ENCODE results near the gene WWC2. TPM values are rescaled to one million over a fixed set of nuclear protein-coding genes. Genes with fewer than 3 reads are reported as not detected.

The WWC2 gene
- total RNA-seq, 1 experiment from 2014 or later: 82.8 TPM

DNA sequence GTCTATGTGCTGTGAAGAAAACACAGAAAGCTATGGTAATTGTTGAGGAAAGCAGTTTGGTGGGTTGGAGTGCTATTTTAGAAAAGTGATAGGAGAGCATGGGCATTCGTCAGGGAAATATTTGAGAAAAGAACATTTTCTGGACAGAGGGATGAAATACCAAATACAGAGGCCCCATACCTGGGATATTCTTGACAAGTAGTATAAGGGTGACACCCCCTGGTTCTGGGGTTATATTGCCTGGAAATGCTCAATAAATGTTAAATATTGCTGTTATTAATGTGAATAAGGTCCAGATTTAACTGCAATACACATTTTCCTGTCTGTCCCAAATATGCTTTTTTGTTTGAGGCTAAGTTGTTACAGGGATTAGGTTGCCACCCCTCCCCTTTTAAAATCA, 42.9 kb downstream of the WWC2 start:
- Histone ChIP-seq H3K4me3 (ENCODE audit: low read depth, low read length, poor library complexity, severe bottlenecking) (no peak overlapping the region), H3K27ac (ENCODE audit: low read depth, low read length, poor library complexity, severe bottlenecking) (peak overlapping the region; percentile 45), H3K36me3 (ENCODE audit: insufficient read depth, low read length, poor library complexity, severe bottlenecking) (no peaks in the 10 kb centered on the region), H3K9me3 (ENCODE audit: low read depth, low read length, poor library complexity, severe bottlenecking) (no peaks in the 10 kb centered on the region), H3K27me3 (replicated peaks; ENCODE audit: insufficient read depth, low read depth, low read length, poor library complexity) (no peaks in the 10 kb centered on the region), H3K4me1 (ENCODE audit: insufficient read depth, low read length, poor library complexity, severe bottlenecking) (peaks cover 67% of the 10 kb centered on the region)
- BruUV-seq (replicated peaks): no TSS peak
- TF ChIP-seq EZH2 (IDR thresholded peaks at IDR 0.05; ENCODE audit: borderline replicate concordance, low read depth, low read length, poor library complexity, severe bottlenecking): no peak
- TF ChIP-seq, protein P1, sequence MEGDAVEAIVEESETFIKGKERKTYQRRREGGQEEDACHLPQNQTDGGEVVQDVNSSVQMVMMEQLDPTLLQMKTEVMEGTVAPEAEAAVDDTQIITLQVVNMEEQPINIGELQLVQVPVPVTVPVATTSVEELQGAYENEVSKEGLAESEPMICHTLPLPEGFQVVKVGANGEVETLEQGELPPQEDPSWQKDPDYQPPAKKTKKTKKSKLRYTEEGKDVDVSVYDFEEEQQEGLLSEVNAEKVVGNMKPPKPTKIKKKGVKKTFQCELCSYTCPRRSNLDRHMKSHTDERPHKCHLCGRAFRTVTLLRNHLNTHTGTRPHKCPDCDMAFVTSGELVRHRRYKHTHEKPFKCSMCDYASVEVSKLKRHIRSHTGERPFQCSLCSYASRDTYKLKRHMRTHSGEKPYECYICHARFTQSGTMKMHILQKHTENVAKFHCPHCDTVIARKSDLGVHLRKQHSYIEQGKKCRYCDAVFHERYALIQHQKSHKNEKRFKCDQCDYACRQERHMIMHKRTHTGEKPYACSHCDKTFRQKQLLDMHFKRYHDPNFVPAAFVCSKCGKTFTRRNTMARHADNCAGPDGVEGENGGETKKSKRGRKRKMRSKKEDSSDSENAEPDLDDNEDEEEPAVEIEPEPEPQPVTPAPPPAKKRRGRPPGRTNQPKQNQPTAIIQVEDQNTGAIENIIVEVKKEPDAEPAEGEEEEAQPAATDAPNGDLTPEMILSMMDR (conservative IDR thresholded peaks at IDR 0.05; ENCODE audit: low read depth, low read length): no peak
- intact Hi-C loops (cut with micrococcal nuclease; ENCODE audit: unreplicated experiment): loop anchor here (5.0 kb wide), 1 partner anchor 45 kb away; the partner anchor contains the start of gene WWC2
- no peak for DNase-seq (ENCODE audit: low spot score)
- POLR2A ChIA-PET (ENCODE audit: low non-redundant PET): no interaction called here
- CTCF ChIA-PET: no interaction called here

DNA sequence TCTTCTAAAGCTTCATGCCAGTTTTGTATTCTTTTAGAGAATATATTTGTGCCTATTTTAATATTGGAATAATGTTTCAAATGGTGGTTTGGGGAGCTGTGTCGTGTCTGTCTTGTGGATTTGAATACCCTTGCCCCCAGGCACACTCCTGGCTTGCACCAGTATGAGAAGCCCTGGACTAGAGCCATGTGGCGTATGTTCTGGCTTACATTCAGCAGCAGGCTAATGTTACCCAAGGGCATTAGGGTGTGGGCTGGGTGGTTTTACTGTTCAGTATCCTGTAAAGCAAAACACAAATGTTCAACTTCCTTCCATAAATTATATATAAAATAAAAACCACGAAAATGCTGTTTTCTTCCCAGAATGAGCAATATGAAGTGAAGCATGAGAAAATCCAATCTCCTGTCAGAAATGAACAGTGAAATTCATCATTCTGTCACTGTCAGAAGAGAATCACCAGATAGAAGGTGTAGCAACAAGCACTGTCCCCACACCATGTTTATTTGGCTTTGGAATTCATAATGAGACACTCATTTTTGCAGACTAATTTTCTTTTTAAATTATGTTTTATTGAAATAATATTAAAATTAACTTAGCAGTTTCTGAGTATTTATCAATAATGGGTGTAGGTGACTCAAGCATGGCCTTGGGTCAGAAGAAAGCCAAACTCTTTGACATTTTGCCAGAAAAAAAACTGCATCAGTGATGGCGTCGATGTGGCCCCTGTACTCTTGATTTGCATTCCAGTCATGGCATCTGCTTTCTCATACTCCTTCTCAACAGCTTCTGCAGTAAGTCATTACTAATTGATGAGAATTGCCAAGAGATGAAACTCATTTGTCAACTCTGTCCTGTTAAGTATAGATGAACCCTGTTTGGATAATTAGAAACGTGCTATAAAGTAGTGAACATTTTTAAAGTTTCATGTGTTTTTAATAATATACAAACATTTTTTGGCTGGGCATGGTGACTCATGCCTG, 43.8 kb downstream of the WWC2 start:
- DNase-seq (ENCODE audit: low spot score): peak; percentile 90
- no TSS peak for BruUV-seq (replicated peaks)

DNA sequence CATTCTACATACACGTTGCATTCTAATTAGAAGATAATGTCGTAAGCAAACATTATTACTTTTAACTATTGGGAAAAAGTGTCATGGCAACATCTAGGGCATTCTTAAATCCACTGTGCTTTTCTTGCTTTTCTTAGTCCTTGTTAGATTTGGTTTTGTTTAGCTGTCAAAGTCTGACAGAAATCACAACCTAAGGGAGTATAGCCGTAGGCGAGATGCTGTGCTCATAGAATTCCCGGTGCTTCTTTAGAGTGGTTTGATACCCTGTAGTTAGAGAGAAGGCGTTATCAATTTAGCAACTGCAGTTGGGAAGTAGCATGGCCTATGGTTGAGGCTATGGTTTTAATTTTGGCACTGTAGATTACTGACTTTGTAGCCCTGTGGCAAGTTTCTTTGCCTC, 45.7 kb downstream of the WWC2 start:
- no peak for DNase-seq (ENCODE audit: low spot score)
- no TSS peak for BruUV-seq (replicated peaks)
- Histone ChIP-seq H3K27me3 (replicated peaks; ENCODE audit: insufficient read depth, low read depth, low read length, poor library complexity) (no peaks in the 10 kb centered on the region), H3K36me3 (ENCODE audit: insufficient read depth, low read length, poor library complexity, severe bottlenecking) (no peaks in the 10 kb centered on the region), H3K9me3 (ENCODE audit: low read depth, low read length, poor library complexity, severe bottlenecking) (no peaks in the 10 kb centered on the region), H3K4me3 (ENCODE audit: low read depth, low read length, poor library complexity, severe bottlenecking) (no peak overlapping the region), H3K27ac (ENCODE audit: low read depth, low read length, poor library complexity, severe bottlenecking) (no peak overlapping the region), H3K4me1 (ENCODE audit: insufficient read depth, low read length, poor library complexity, severe bottlenecking) (peaks cover 80% of the 10 kb centered on the region)
- intact Hi-C loops (cut with micrococcal nuclease; ENCODE audit: unreplicated experiment): loop anchor here (5.0 kb wide), 1 partner anchor 47 kb away; the partner anchor contains the start of gene WWC2
- ChIA-PET CTCF (no interaction called here), POLR2A (ENCODE audit: low non-redundant PET) (no interaction called here)
- TF ChIP-seq, protein P1 (conservative IDR thresholded peaks at IDR 0.05; ENCODE audit: low read depth, low read length): no peak
- TF ChIP-seq EZH2 (IDR thresholded peaks at IDR 0.05; ENCODE audit: borderline replicate concordance, low read depth, low read length, poor library complexity, severe bottlenecking): no peak

More for the DNA sequence above, 43.8 kb downstream of the WWC2 start:
- ChIA-PET POLR2A (ENCODE audit: low non-redundant PET) (no interaction called here), CTCF (no interaction called here)
- TF ChIP-seq, protein P1 (conservative IDR thresholded peaks at IDR 0.05; ENCODE audit: low read depth, low read length): no peak
- TF ChIP-seq EZH2 (IDR thresholded peaks at IDR 0.05; ENCODE audit: borderline replicate concordance, low read depth, low read length, poor library complexity, severe bottlenecking): no peak
- Histone ChIP-seq H3K36me3 (ENCODE audit: insufficient read depth, low read length, poor library complexity, severe bottlenecking) (no peaks in the 10 kb centered on the region), H3K9me3 (ENCODE audit: low read depth, low read length, poor library complexity, severe bottlenecking) (no peaks in the 10 kb centered on the region), H3K4me1 (ENCODE audit: insufficient read depth, low read length, poor library complexity, severe bottlenecking) (peaks cover 75% of the 10 kb centered on the region), H3K4me3 (ENCODE audit: low read depth, low read length, poor library complexity, severe bottlenecking) (no peak overlapping the region), H3K27me3 (replicated peaks; ENCODE audit: insufficient read depth, low read depth, low read length, poor library complexity) (no peaks in the 10 kb centered on the region), H3K27ac (ENCODE audit: low read depth, low read length, poor library complexity, severe bottlenecking) (peak overlapping the region; percentile 45)
- intact Hi-C loops (cut with micrococcal nuclease; ENCODE audit: unreplicated experiment): loop anchor here (5.0 kb wide), 1 partner anchor 46 kb away; the partner anchor contains the start of gene WWC2
